ENCODE results near the gene LENG9.

The LENG9 gene

DNA sequence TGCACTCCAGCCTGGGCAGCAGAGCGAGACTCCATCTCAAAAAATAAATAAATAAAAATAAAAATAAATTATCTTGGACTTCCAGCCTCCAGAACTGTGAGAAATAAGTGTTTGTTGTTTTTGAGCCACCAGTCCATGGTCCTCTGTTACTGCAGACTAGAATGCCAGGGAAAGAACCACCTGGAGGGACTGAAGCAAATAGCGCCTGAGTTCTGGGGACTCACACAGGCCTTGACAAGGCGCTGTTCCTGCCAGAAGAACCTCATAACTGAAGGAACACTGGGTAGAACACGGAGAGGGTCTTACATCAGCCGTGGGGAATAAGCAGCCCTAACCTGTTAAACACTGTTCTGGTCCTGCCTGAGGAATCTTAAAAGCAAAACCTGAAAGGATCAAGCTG lies 22.9 kb downstream of the LENG9 start:
- TF ChIP-seq, protein P1, sequence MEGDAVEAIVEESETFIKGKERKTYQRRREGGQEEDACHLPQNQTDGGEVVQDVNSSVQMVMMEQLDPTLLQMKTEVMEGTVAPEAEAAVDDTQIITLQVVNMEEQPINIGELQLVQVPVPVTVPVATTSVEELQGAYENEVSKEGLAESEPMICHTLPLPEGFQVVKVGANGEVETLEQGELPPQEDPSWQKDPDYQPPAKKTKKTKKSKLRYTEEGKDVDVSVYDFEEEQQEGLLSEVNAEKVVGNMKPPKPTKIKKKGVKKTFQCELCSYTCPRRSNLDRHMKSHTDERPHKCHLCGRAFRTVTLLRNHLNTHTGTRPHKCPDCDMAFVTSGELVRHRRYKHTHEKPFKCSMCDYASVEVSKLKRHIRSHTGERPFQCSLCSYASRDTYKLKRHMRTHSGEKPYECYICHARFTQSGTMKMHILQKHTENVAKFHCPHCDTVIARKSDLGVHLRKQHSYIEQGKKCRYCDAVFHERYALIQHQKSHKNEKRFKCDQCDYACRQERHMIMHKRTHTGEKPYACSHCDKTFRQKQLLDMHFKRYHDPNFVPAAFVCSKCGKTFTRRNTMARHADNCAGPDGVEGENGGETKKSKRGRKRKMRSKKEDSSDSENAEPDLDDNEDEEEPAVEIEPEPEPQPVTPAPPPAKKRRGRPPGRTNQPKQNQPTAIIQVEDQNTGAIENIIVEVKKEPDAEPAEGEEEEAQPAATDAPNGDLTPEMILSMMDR (IDR thresholded peaks at IDR 0.05; ENCODE audit: low read length), result no peak
- no peak for TF ChIP-seq EZH2 (optimal IDR thresholded peaks at IDR 0.05; ENCODE audit: low read depth, low read length)
- TF ChIP-seq EZH2phosphoT487 (IDR thresholded peaks at IDR 0.05; ENCODE audit: low read length), result no peak
- H3K4me3 ChIP-seq (ENCODE audit: low read length), result no peak overlapping the region

DNA sequence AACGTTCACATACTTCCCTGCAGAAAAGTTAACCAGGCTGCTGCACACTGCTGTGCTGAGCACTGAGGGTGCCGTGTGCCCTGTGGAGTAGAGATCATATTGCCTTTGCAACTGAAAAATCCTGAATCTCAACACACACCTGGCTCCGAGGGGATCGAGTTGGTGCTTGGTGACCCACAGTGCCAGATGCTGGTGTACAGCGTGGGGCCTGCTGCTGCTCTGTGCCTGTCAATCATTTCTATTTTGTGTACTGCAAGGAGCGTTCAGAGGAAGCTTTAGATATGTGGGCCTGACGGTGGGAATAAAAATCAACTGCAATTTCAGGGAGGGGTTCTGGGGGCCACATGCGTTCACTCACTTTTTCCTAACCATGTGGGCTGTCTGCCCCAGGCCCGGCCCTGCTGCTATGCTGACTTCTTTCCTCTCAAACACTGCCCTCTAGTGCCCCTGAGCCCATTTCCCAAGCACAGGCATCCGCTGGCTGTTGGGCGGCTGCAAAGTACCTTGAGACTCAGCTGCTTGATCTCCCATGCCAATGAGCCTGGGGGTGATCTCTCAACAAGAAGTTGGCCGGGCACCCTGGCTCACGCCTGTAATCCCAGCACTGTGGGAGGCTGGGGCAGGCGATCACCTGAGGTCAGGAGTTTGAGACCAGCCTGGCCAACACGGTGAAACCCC lies 24.3 kb downstream of the LENG9 start:
- Histone ChIP-seq H3F3A (ENCODE audit: insufficient read depth, low read length) (no peaks in the 10 kb centered on the region), H2AFZ (ENCODE audit: low read length) (no peak overlapping the region), H3K27ac (ENCODE audit: low read length) (no peak overlapping the region), H3K9ac (ENCODE audit: low read length) (no peak overlapping the region), H3K27me3 (replicated peaks; ENCODE audit: insufficient read depth, low read length) (no peaks in the 10 kb centered on the region), H3K9me2 (replicated peaks; ENCODE audit: insufficient read depth, low read length) (no peaks in the 10 kb centered on the region), H3K4me2 (ENCODE audit: low read depth, low read length) (no peak overlapping the region), H3K4me3 (ENCODE audit: low read length) (no peak overlapping the region), H3K4me1 (ENCODE audit: low read length) (no peaks in the 10 kb centered on the region), H3K9me3 (replicated peaks; ENCODE audit: insufficient read depth, low read length) (no peaks in the 10 kb centered on the region), H3K79me2 (ENCODE audit: low read length) (no peaks in the 10 kb centered on the region), H4K20me1 (ENCODE audit: insufficient read depth, low read length) (no peaks in the 10 kb centered on the region), H3K36me3 (replicated peaks; ENCODE audit: insufficient read depth, low read length) (no peaks in the 10 kb centered on the region)
- DNase-seq, result no peak
- TF ChIP-seq, protein P1 (IDR thresholded peaks at IDR 0.05; ENCODE audit: low read length), result peak; percentile 12
- TF ChIP-seq EZH2 (optimal IDR thresholded peaks at IDR 0.05; ENCODE audit: low read depth, low read length) (no peak), EZH2phosphoT487 (IDR thresholded peaks at IDR 0.05; ENCODE audit: low read length) (no peak)

More for the DNA sequence above, 22.9 kb downstream of the LENG9 start:
- no peak overlapping the region for H3K9ac ChIP-seq (ENCODE audit: low read length)
- H3K9me3 ChIP-seq (replicated peaks; ENCODE audit: insufficient read depth, low read length), result no peaks in the 10 kb centered on the region
- H3K4me1 ChIP-seq (ENCODE audit: low read length), result no peaks in the 10 kb centered on the region
- H4K20me1 ChIP-seq (ENCODE audit: insufficient read depth, low read length), result no peaks in the 10 kb centered on the region
- no peak for DNase-seq
- no peak overlapping the region for H2AFZ ChIP-seq (ENCODE audit: low read length)
- H3K27ac ChIP-seq (ENCODE audit: low read length), result no peak overlapping the region
- H3K9me2 ChIP-seq (replicated peaks; ENCODE audit: insufficient read depth, low read length), result no peaks in the 10 kb centered on the region
- no peaks in the 10 kb centered on the region for H3K36me3 ChIP-seq (replicated peaks; ENCODE audit: insufficient read depth, low read length)
- H3F3A ChIP-seq (ENCODE audit: insufficient read depth, low read length), result no peaks in the 10 kb centered on the region
- no peaks in the 10 kb centered on the region for H3K79me2 ChIP-seq (ENCODE audit: low read length)
- no peaks in the 10 kb centered on the region for H3K27me3 ChIP-seq (replicated peaks; ENCODE audit: insufficient read depth, low read length)
- no peak overlapping the region for H3K4me2 ChIP-seq (ENCODE audit: low read depth, low read length)

DNA sequence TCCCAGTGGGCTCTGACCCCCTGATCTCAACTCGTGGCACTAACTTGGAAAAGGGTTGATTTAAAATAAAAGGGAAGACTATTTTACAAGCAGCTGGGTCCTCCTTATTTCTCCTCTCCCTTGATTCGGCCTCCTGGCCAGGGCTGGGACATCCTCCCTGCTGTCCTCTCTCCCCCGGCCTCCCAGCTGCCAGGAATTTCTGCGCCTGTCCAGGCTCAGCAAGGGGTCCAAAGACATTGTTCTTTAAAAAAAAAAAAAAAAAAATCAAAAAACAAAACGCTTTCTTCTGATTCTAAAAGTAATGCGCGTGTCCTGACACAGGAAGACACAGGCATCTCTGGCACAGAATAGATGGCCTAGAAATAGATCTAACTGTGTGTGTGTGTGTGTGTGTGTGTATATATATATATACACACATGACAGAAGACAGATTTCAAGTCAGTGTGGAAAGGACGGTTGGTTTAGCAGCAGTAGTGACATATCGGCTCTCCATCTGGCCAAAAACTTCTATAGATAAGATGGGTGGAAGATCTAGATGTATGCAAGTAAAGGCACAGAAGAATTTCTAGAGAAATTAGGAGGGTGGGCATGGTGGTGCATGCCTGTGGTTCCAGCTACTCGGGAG lies 26.8 kb downstream of the LENG9 start:
- Histone ChIP-seq H3K9me3 (replicated peaks; ENCODE audit: insufficient read depth, low read length) (no peaks in the 10 kb centered on the region), H3K27ac (ENCODE audit: low read length) (no peak overlapping the region), H3K4me2 (ENCODE audit: low read depth, low read length) (no peak overlapping the region), H3K9me2 (replicated peaks; ENCODE audit: insufficient read depth, low read length) (no peaks in the 10 kb centered on the region), H3F3A (ENCODE audit: insufficient read depth, low read length) (no peaks in the 10 kb centered on the region), H3K36me3 (replicated peaks; ENCODE audit: insufficient read depth, low read length) (no peaks in the 10 kb centered on the region), H3K4me1 (ENCODE audit: low read length) (no peaks in the 10 kb centered on the region), H3K27me3 (replicated peaks; ENCODE audit: insufficient read depth, low read length) (0 out of 2 replicates have a peak, but pooled peaks cover under 1% of the 10 kb centered on the region), H3K79me2 (ENCODE audit: low read length) (no peaks in the 10 kb centered on the region), H4K20me1 (ENCODE audit: insufficient read depth, low read length) (no peaks in the 10 kb centered on the region), H3K4me3 (ENCODE audit: low read length) (no peak overlapping the region), H2AFZ (ENCODE audit: low read length) (no peak overlapping the region), H3K9ac (ENCODE audit: low read length) (no peak overlapping the region)
- DNase-seq, result no peak
- TF ChIP-seq EZH2phosphoT487 (IDR thresholded peaks at IDR 0.05; ENCODE audit: low read length) (no peak), EZH2 (optimal IDR thresholded peaks at IDR 0.05; ENCODE audit: low read depth, low read length) (no peak)
- TF ChIP-seq, protein P1 (IDR thresholded peaks at IDR 0.05; ENCODE audit: low read length), result no peak

Data from MM.1S (cell line).